ENCODE data around the gene IL12B. TPM values are rescaled to one million over a fixed set of nuclear protein-coding genes. Genes with fewer than 3 reads are reported as not detected.

The IL12B gene
- total RNA-seq, 1 donor from 2014 or later = not detected

DNA sequence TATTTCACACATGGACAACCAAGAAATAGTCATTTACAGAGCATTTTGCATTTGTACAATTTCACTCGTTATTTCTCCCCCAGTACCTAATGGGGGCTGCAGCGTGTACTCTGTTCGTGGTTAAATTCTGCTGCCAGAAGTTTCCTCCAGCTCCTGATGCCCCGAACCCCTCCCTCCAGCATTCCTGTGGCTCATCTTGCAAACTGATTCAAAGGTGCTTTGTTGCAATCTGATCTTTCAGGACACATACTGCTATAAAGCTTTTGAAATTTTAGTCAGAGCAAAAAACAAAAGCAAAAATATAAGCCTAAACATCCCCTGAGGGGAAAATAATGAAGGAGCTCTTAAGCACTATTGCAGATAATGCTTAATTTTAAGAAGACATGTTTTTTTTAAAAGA lies 39.5 kb downstream of the IL12B start:
- Mint-ChIP-seq H3K36me3 (ENCODE audit: low read depth, unreplicated experiment) (peaks cover 2% of the 10 kb centered on the region), H3K9me3 (ENCODE audit: unreplicated experiment) (peaks cover 7% of the 10 kb centered on the region), H3K27ac (ENCODE audit: unreplicated experiment) (peak overlapping the region; percentile 35), H3K4me3 (ENCODE audit: unreplicated experiment) (no peak overlapping the region), H3K4me1 (ENCODE audit: low read depth, unreplicated experiment) (peaks cover 13% of the 10 kb centered on the region), H3K27me3 (ENCODE audit: low read depth, unreplicated experiment) (no peaks in the 10 kb centered on the region)
- FAIRE-seq = no peak
- H3K4me3 ChIP-seq (ENCODE audit: insufficient read depth, low read depth, low read length) = no peak overlapping the region
- no peaks in the 10 kb centered on the region for H3K79me2 ChIP-seq (ENCODE audit: insufficient read depth, low read length)
- H3K9ac ChIP-seq (ENCODE audit: low read length) = no peak overlapping the region
- H3K36me3 ChIP-seq (ENCODE audit: insufficient read depth, low read length) = peaks cover 2% of the 10 kb centered on the region
- H3K27me3 ChIP-seq (ENCODE audit: insufficient read depth, low read length) = no peaks in the 10 kb centered on the region
- peak; percentile 53 for DNase-seq (ENCODE audit: low read depth)
- no peaks in the 10 kb centered on the region for H3K9me3 ChIP-seq (ENCODE audit: insufficient read depth, low read depth, low read length)
- H3K27ac ChIP-seq (ENCODE audit: low read depth, low read length) = no peak overlapping the region
- TF ChIP-seq, protein P1, sequence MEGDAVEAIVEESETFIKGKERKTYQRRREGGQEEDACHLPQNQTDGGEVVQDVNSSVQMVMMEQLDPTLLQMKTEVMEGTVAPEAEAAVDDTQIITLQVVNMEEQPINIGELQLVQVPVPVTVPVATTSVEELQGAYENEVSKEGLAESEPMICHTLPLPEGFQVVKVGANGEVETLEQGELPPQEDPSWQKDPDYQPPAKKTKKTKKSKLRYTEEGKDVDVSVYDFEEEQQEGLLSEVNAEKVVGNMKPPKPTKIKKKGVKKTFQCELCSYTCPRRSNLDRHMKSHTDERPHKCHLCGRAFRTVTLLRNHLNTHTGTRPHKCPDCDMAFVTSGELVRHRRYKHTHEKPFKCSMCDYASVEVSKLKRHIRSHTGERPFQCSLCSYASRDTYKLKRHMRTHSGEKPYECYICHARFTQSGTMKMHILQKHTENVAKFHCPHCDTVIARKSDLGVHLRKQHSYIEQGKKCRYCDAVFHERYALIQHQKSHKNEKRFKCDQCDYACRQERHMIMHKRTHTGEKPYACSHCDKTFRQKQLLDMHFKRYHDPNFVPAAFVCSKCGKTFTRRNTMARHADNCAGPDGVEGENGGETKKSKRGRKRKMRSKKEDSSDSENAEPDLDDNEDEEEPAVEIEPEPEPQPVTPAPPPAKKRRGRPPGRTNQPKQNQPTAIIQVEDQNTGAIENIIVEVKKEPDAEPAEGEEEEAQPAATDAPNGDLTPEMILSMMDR (IDR thresholded peaks at IDR 0.05; ENCODE audit: insufficient read depth, low read depth, low read length) = no peak
- no peak for TF ChIP-seq EZH2 (IDR thresholded peaks at IDR 0.05; ENCODE audit: insufficient read depth, low read length)
- H3K4me1 ChIP-seq (ENCODE audit: insufficient read depth, low read length) = no peaks in the 10 kb centered on the region
- H2AFZ ChIP-seq (ENCODE audit: low read depth, low read length) = no peak overlapping the region
- H3K4me2 ChIP-seq (ENCODE audit: low read length) = no peak overlapping the region
- no peaks in the 10 kb centered on the region for H4K20me1 ChIP-seq (ENCODE audit: insufficient read depth, low read length)

DNA sequence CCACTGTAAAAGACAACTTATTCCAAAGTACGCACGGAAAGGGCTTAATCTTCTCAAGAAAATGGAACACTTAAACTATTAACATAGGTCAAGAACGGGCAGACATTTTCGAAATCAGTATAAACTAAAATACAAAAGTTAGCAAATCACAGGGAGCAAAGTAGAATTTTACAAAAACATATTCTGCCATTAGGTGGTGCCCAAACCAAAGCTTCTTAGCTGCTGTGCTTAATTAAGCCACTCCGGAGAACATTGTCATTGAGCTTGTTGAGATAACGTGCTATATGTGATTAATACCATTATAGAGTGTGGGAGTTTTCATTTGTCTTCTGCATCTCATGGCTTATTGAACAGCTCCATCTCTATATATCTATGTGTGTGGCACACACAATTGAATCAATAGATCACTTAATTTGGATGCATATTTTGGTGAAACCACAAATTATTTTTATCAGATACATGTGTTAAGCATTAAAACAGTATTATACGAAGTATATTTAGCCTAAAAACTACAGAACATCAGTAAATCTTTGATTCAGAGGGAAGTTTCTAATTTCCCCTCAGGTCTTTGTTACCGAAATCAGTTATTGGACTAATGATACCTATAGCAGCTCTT lies 43.8 kb downstream of the IL12B start:
- no peak overlapping the region for H3K4me3 Mint-ChIP-seq (ENCODE audit: unreplicated experiment)
- H3K27ac ChIP-seq (ENCODE audit: low read depth, low read length) = no peak overlapping the region
- FAIRE-seq = peak; percentile 69

DNA sequence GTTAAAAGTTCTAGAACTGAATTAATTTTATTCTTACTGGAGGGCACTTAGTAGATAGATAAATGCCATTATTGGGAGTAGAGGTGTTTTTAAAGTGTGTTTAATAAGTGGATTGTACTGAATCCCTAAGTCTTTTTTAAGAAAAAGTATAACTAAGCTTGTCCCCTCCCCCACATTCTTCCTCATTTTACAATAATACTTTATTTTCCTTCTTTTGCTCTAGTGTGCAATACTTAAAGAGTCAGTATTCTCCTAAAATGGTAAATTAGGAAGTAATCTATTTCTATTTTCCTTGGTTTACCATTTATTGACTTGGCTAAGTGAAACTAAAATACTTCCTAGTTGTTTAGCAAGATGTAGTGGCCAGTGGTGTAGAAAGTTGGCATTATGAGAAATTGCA lies 55.6 kb downstream of the IL12B start:
- Histone ChIP-seq H2AFZ (ENCODE audit: low read depth, low read length) (no peak overlapping the region), H3K36me3 (ENCODE audit: insufficient read depth, low read length) (peaks cover 40% of the 10 kb centered on the region), H3K4me3 (ENCODE audit: insufficient read depth, low read depth, low read length) (no peak overlapping the region), H3K27me3 (ENCODE audit: insufficient read depth, low read length) (no peaks in the 10 kb centered on the region), H3K79me2 (ENCODE audit: insufficient read depth, low read length) (no peaks in the 10 kb centered on the region), H3K4me1 (ENCODE audit: insufficient read depth, low read length) (no peaks in the 10 kb centered on the region), H3K4me2 (ENCODE audit: low read length) (no peak overlapping the region), H3K27ac (ENCODE audit: low read depth, low read length) (no peak overlapping the region), H4K20me1 (ENCODE audit: insufficient read depth, low read length) (no peaks in the 10 kb centered on the region), H3K9me3 (ENCODE audit: insufficient read depth, low read depth, low read length) (no peaks in the 10 kb centered on the region), H3K9ac (ENCODE audit: low read length) (no peak overlapping the region)
- Mint-ChIP-seq H3K9me3 (ENCODE audit: unreplicated experiment) (no peaks in the 10 kb centered on the region), H3K36me3 (ENCODE audit: low read depth, unreplicated experiment) (no peaks in the 10 kb centered on the region), H3K27ac (ENCODE audit: unreplicated experiment) (no peak overlapping the region), H3K4me3 (ENCODE audit: unreplicated experiment) (no peak overlapping the region), H3K4me1 (ENCODE audit: low read depth, unreplicated experiment) (no peaks in the 10 kb centered on the region), H3K27me3 (ENCODE audit: low read depth, unreplicated experiment) (no peaks in the 10 kb centered on the region)
- FAIRE-seq = no peak
- no peak for TF ChIP-seq EZH2 (IDR thresholded peaks at IDR 0.05; ENCODE audit: insufficient read depth, low read length)
- TF ChIP-seq, protein P1 (IDR thresholded peaks at IDR 0.05; ENCODE audit: insufficient read depth, low read depth, low read length) = no peak
- no peak for DNase-seq (ENCODE audit: low read depth)

More for the DNA sequence above, 43.8 kb downstream of the IL12B start:
- Mint-ChIP-seq H3K27me3 (ENCODE audit: low read depth, unreplicated experiment) (no peaks in the 10 kb centered on the region), H3K27ac (ENCODE audit: unreplicated experiment) (no peak overlapping the region), H3K9me3 (ENCODE audit: unreplicated experiment) (peaks cover 2% of the 10 kb centered on the region), H3K36me3 (ENCODE audit: low read depth, unreplicated experiment) (no peaks in the 10 kb centered on the region), H3K4me1 (ENCODE audit: low read depth, unreplicated experiment) (peaks cover 13% of the 10 kb centered on the region)
- Histone ChIP-seq H3K4me1 (ENCODE audit: insufficient read depth, low read length) (no peaks in the 10 kb centered on the region), H3K4me3 (ENCODE audit: insufficient read depth, low read depth, low read length) (no peak overlapping the region), H2AFZ (ENCODE audit: low read depth, low read length) (no peak overlapping the region), H3K27me3 (ENCODE audit: insufficient read depth, low read length) (no peaks in the 10 kb centered on the region), H3K9ac (ENCODE audit: low read length) (no peak overlapping the region), H3K4me2 (ENCODE audit: low read length) (no peak overlapping the region), H3K79me2 (ENCODE audit: insufficient read depth, low read length) (no peaks in the 10 kb centered on the region), H4K20me1 (ENCODE audit: insufficient read depth, low read length) (no peaks in the 10 kb centered on the region), H3K9me3 (ENCODE audit: insufficient read depth, low read depth, low read length) (no peaks in the 10 kb centered on the region), H3K36me3 (ENCODE audit: insufficient read depth, low read length) (peaks cover 8% of the 10 kb centered on the region)
- no peak for DNase-seq (ENCODE audit: low read depth)
- no peak for TF ChIP-seq EZH2 (IDR thresholded peaks at IDR 0.05; ENCODE audit: insufficient read depth, low read length)
- TF ChIP-seq, protein P1 (IDR thresholded peaks at IDR 0.05; ENCODE audit: insufficient read depth, low read depth, low read length) = peak; percentile 44
